Suppressor macrophage (primary cell): Measurements from ENCODE around the gene KMT2A.

ENCODE experiments used
- DNase-seq, 4 experiments: peaks; one replicate each; pipeline ENCODE4 v3.0.0-alpha.2; 2020 to 2022

The KMT2A gene

GRCh38 chr11:118488480-118489109 lies 52.3 kb downstream of the KMT2A start:
- DNase-seq: peak; percentile 71 to 84 (median 78)

DNA sequence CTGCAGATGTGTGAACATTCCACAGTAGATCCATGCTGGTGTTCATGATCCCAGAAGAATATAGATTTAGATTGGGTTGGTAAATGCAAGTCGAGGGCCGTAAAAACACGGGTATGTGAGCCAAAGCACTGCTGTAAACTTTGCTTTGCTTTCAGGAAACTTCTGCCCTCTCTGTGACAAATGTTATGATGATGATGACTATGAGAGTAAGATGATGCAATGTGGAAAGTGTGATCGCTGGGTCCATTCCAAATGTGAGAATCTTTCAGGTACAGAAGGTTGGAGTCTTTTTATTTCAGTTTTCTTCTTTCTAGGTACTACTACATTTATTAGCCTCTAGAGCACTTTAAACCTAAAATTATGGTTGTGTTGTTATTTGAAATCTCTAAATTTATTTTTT lies 54.7 kb downstream of the KMT2A start:
- no peak for DNase-seq

- DNase-seq: no peak
Measured at GRCh38 chr11:118497831-118498230, 61.5 kb downstream of the KMT2A start.

- no peak for DNase-seq
Measured at GRCh38 chr11:118503216-118503615, 66.9 kb downstream of the KMT2A start.

- no peak for DNase-seq
Measured at GRCh38 chr11:118511601-118512000, 75.3 kb downstream of the KMT2A start.

DNA sequence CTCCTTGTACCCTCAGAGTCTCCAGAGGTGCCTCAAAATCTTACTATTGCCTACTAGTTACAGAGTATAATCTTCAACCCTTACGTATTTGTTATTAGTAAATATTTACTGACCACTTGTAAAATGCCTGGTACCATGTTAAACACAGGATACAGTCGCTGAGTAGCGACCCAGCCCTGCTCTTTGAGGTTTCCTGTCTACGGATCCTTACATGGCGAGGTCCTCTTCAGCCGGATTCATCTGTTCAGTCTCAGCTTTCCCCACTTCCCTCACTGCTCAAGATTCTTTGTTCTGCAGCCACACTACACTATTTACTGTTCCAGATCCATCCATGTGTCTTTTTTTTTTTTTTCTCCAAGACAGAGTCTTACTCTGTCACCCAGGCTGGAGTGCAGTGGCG lies 77.8 kb downstream of the KMT2A start:
- DNase-seq: no peak

- no peak for DNase-seq
Measured at GRCh38 chr11:118519549-118519948, 83.3 kb downstream of the KMT2A start.

- peak; percentile 23 to 52 (median 48) for DNase-seq
Measured at GRCh38 chr11:118521892-118522311, 85.6 kb downstream of the KMT2A start.

- DNase-seq: no peak
Measured at GRCh38 chr11:118522571-118523072, 86.3 kb downstream of the KMT2A start.

- DNase-seq: peak in 3 of 4 experiments; percentile 40 to 42 (median 41)
Measured at GRCh38 chr11:118524356-118524755, 88.1 kb downstream of the KMT2A start.

GRCh38 chr11:118524757-118525470 lies 88.6 kb downstream of the KMT2A start:
- DNase-seq: peak in 2 of 4 experiments; percentile 10 to 16

- no peak for DNase-seq
Measured at GRCh38 chr11:118526688-118527087, 90.4 kb downstream of the KMT2A start.

DNA sequence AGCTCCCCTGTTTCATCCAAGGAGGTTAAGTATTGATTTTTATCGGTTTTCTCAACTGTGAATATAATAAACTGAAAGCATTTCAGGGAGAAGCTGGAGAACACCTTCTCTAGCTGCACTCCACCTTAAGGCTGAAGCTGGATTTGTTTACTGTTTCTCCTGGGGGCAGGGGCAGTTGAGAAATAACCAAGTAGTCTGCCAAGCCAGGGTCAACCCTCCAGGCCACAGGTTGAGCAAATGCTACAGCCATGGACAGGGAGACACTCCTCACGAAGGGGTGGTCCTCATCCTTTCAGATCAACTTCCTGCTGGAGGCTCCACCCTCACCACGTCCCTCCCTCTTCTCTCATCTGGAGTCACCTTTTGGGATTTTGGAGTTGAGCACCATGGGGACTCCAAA lies 90.8 kb downstream of the KMT2A start, which contains the start of gene TTC36:
Gene TTC36, plus strand, starts transcription at position 366 of the 400 bp plus-strand sequence. Its CDS starts 21 bp downstream, at position 387.
- DNase-seq: no peak

DNA sequence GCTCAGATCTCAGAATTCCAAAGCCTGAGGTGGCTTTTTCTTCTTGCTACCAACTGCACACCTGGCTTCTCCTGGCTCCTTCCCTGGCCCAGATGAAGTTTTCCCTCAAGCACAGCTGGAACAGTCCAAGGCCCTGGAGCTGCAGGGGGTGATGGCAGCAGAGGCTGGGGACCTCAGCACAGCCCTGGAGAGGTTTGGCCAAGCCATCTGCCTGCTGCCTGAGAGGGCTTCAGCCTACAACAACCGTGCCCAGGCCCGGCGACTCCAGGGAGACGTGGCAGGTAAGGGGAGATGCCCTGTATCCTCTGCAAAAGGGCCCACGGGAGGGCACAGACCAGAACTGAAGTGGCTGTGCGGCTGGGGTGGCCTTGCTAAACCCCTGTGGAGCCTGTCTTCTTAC lies 92.2 kb downstream of the KMT2A start:
- no peak for DNase-seq

DNA sequence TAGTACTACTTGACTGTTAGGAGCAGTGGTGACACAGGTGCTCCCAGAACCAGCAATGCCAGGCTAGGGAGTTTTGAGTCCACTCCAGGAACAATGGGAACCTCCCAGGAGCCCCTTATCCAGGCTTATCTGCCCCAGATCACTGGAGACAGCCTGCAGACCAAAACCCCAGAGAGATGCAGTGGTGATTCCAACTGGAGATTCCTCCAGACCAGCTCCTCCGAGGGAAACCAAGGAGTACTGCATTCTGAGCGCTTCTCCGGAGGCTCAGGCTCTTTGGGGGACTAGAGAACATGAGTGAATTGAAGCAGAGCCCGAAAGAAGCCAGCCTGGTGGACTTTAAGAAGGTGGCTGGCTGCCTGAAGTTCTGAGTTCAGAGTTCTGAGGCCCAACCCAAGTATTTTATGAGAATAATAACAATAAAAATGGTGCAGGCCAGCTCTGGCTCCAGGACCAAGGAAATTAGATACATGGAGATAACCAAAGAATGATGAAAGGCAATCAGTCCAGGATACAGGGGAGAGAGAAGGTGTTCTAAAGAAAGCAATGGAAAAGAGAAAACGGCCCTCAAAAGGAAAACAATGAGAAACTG lies 93.4 kb downstream of the KMT2A start:
- no peak for DNase-seq

DNA sequence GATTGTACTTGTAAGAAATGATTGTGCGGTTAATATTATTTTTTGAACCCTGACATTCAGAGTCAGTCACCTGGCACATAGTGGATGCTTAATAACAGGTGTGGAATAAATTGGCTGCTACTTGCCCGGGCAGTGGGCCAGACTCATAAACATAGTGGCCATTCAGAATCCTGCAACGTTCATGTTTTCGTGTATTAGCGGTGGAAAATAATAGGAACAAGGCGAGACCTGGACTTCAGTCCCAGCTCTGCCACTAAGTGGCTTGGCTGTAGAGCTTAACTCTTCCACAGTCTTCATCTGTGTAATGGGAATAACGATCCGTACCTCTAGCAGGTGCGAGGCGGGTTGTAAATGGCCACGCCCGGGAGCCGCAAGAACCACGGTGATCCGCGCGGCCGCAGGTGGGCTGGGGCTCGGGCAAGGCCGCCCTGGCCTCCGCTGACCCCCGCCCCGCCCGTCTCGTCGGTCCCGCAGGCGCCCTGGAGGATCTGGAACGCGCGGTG lies 93.9 kb downstream of the KMT2A start:
- peak in 1 of 4 experiments; percentile 10 for DNase-seq

- DNase-seq: peak; percentile 11 to 66 (median 43)
Measured at GRCh38 chr11:118530683-118531596, 94.6 kb downstream of the KMT2A start, which contains the start of gene TMEM25. TSS of gene TMEM25 (plus strand) at chr11:118531192. CDS start at chr11:118531802, 610 bp downstream.

DNA sequence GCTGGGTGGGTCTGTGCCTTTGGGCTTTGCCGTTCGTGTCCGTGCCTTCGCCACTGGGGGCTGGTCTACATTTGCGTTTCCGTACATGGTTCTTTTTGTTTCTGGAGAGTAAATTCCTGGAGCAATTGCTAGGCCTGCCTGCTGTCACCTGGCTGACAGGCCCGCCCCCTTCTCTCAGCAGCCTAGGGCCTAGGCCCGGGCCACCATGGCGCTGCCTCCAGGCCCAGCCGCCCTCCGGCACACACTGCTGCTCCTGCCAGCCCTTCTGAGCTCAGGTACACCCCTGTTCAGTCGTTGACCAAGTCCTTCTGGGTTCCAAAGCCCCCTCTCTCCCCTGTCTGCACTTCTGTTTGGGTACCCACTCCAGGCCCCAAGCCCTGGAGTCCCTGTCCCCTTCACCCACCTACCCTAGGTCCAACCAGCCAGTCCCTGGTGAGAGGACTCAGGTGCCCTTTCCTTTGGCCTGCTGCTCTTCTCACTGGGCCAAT lies 95.3 kb downstream of the KMT2A start:
- no peak for DNase-seq

DNA sequence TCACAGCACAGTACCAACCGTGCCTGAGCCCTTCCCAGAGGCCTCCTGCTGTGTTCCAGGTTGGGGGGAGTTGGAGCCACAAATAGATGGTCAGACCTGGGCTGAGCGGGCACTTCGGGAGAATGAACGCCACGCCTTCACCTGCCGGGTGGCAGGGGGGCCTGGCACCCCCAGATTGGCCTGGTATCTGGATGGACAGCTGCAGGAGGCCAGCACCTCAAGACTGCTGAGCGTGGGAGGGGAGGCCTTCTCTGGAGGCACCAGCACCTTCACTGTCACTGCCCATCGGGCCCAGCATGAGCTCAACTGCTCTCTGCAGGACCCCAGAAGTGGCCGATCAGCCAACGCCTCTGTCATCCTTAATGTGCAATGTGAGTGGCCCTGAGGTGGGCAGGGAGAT lies 95.8 kb downstream of the KMT2A start:
- no peak for DNase-seq

GRCh38 chr11:118532852-118533768 lies 96.8 kb downstream of the KMT2A start:
- DNase-seq: no peak
